ENCODE measurements around the gene ANKRD17. TPM values are rescaled to one million over a fixed set of nuclear protein-coding genes. Genes with fewer than 3 reads are reported as not detected.

Gene ANKRD17
- total and polyA plus RNA-seq, 9 of the 15 experiments (the other 6 are each of a cell fraction or from before 2014, with no cell fraction given) = 25.5 to 86.9 (median 52.2) TPM

DNA sequence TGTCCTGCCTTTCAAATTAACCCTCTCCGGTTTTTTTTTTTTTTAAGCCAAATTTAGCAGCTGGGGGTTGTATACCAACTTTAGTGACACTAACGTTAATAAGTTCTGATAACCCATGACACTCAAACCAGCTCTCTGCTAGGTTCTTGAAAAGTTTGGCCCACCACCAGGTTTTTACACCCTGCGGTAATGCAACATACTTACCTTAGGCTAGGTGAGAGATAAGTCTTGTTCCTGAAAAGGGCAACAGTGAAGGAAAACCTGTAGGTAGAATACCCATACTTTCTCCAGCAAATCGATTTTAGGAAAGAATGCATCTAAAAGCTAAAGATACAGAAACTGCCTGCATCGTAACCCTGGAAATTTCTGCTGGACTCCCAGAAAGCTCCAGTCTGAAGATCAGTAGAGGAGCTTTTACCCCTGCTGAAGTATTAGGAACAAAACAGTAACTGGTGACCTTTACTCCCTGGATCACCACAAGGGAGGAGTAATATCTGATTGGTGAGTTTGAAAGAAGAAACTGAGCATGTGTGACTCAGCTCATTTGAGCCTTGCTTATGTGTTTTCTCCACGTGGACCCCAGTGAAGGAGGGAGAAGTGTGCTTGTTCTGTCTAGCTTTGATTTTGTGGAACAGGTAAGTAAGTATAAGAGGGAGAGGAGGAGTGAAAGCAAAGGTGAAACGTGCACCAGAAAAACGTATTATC lies 154.6 kb downstream of the ANKRD17 start (continued):
- TF ChIP-seq PHTF2 (CRISPR knock-in tag; IDR thresholded peaks at IDR 0.05) (no peak), TFAM (CRISPR knock-in tag; conservative IDR thresholded peaks at IDR 0.05) (no peak), FOXM1 (IDR thresholded peaks at IDR 0.05; ENCODE audit: low read depth) (peak; percentile 88), FOXM1 (CRISPR knock-in tag; IDR thresholded peaks at IDR 0.05; ENCODE audit: low read depth) (no peak), TCF7 (IDR thresholded peaks at IDR 0.05; ENCODE audit: borderline replicate concordance) (no peak), ZNF551 (CRISPR knock-in tag; IDR thresholded peaks at IDR 0.05) (no peak), MYC (IDR thresholded peaks at IDR 0.05; ENCODE audit: low read depth, low read length) (peak; percentile 67), MYC (CRISPR knock-in tag; IDR thresholded peaks at IDR 0.05; ENCODE audit: borderline replicate concordance, low read depth) (no peak), KDM4B (IDR thresholded peaks at IDR 0.05; ENCODE audit: borderline replicate concordance in 2 of 2, low read depth in 1 of 2) (no peak), ZNF12 (CRISPR knock-in tag; IDR thresholded peaks at IDR 0.05) (no peak), ILF3 (IDR thresholded peaks at IDR 0.05; ENCODE audit: borderline replicate concordance) (no peak), BDP1 (IDR thresholded peaks at IDR 0.05; ENCODE audit: insufficient read depth, insufficient read length) (no peak), ETV5 (CRISPR knock-in tag; IDR thresholded peaks at IDR 0.05; ENCODE audit: low read depth) (no peak), SUPT5H (IDR thresholded peaks at IDR 0.05) (peak; percentile 51; the same call in 1 of the 2 replicates), BRD9 (IDR thresholded peaks at IDR 0.05; ENCODE audit: low read depth, partially characterized antibody) (no peak), MYBL2 (IDR thresholded peaks at IDR 0.05; ENCODE audit: low read depth) (peak; percentile 91), MYBL2 (CRISPR knock-in tag; IDR thresholded peaks at IDR 0.05; ENCODE audit: borderline replicate concordance) (no peak), ZNF707 (CRISPR knock-in tag; conservative IDR thresholded peaks at IDR 0.05) (no peak), PTTG1 (tag; IDR thresholded peaks at IDR 0.05; ENCODE audit: low read depth) (no peak)
- TF ChIP-seq, protein P1, sequence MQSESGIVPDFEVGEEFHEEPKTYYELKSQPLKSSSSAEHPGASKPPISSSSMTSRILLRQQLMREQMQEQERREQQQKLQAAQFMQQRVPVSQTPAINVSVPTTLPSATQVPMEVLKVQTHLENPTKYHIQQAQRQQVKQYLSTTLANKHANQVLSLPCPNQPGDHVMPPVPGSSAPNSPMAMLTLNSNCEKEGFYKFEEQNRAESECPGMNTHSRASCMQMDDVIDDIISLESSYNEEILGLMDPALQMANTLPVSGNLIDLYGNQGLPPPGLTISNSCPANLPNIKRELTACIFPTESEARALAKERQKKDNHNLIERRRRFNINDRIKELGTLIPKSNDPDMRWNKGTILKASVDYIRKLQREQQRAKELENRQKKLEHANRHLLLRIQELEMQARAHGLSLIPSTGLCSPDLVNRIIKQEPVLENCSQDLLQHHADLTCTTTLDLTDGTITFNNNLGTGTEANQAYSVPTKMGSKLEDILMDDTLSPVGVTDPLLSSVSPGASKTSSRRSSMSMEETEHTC (IDR thresholded peaks at IDR 0.05) = no peak
- TF ChIP-seq, protein P2, sequence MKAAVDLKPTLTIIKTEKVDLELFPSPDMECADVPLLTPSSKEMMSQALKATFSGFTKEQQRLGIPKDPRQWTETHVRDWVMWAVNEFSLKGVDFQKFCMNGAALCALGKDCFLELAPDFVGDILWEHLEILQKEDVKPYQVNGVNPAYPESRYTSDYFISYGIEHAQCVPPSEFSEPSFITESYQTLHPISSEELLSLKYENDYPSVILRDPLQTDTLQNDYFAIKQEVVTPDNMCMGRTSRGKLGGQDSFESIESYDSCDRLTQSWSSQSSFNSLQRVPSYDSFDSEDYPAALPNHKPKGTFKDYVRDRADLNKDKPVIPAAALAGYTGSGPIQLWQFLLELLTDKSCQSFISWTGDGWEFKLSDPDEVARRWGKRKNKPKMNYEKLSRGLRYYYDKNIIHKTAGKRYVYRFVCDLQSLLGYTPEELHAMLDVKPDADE (conservative IDR thresholded peaks at IDR 0.05; ENCODE audit: control insufficient read depth, low read depth, low read length) = no peak
- TF ChIP-seq, protein P3, sequence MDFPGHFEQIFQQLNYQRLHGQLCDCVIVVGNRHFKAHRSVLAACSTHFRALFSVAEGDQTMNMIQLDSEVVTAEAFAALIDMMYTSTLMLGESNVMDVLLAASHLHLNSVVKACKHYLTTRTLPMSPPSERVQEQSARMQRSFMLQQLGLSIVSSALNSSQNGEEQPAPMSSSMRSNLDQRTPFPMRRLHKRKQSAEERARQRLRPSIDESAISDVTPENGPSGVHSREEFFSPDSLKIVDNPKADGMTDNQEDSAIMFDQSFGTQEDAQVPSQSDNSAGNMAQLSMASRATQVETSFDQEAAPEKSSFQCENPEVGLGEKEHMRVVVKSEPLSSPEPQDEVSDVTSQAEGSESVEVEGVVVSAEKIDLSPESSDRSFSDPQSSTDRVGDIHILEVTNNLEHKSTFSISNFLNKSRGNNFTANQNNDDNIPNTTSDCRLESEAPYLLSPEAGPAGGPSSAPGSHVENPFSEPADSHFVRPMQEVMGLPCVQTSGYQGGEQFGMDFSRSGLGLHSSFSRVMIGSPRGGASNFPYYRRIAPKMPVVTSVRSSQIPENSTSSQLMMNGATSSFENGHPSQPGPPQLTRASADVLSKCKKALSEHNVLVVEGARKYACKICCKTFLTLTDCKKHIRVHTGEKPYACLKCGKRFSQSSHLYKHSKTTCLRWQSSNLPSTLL (IDR thresholded peaks at IDR 0.05) = no peak
